Upper lobe of left lung (tissue), 6 donors: ENCODE results near the gene ZNF423. TPM values are rescaled to one million over a fixed set of nuclear protein-coding genes. Genes with fewer than 3 reads are reported as not detected.

Source experiments
- ATAC-seq, 2 donors: fragments of 200-7000 bp; cut with Tn5 transposase; one replicate each; pipeline ENCODE4 v1.9.1; 2022; ENCODE audit warnings: mild to moderate bottlenecking in 2 of 2, moderate library complexity in 2 of 2; ENCODE audit not compliant: low FRiP score in 2 of 2
- DNase-seq, 2 donors: peaks; one replicate each; pipeline ENCODE4 v3.0.0-alpha.2; 2019 to 2020
- H3K27ac ChIP-seq, 4 donors: fragments of 200-600 bp; sonication (generic); one replicate each; pipeline ENCODE4 v1.5.1; 2016 to 2019
- H3K27me3 ChIP-seq, 4 donors: fragments of 200-600 bp; sonication (generic); one replicate each; pipeline ENCODE4 v1.5.1; 2017 to 2019
- H3K36me3 ChIP-seq, 4 donors: fragments of 200-600 bp; sonication (generic); one replicate each; pipeline ENCODE4 v1.5.1; 2016 to 2019
- H3K4me1 ChIP-seq, 4 donors: fragments of 200-600 bp; sonication (generic); one replicate each; pipeline ENCODE4 v1.5.1; 2018 to 2019
- H3K4me3 ChIP-seq, 4 donors: fragments of 200-600 bp; sonication (generic); one replicate each; pipeline ENCODE4 v1.5.1; 2017 to 2019; ENCODE audit warnings: mild to moderate bottlenecking in 2 of 4, moderate library complexity in 1 of 4
- H3K9me3 ChIP-seq, 4 donors: fragments of 200-600 bp; sonication (generic); one replicate each; pipeline ENCODE4 v1.5.1; 2018 to 2019
- CTCF ChIP-seq, 6 experiments: fragments of 450-650 bp in 4 of 6; fragments of 200-600 bp in 2 of 6; sonication (generic) in 2 of 6; IDR thresholded peaks; one replicate each; pipeline ENCODE4 v1.5.1; 2016 to 2019; ENCODE audit warnings: antibody characterized with exemption in 6 of 6
- EP300 ChIP-seq, 4 donors: sonication (generic); formaldehyde crosslinking; IDR thresholded peaks; one replicate each; pipeline ENCODE4 v1.5.1; 2017; ENCODE audit warnings: antibody characterized with exemption in 4 of 4, control low read depth in 2 of 4
- POLR2A ChIP-seq, 4 donors: fragments of 450-650 bp; IDR thresholded peaks; one replicate each; pipeline ENCODE4 v1.5.1; 2016 to 2017; ENCODE audit warnings: antibody characterized with exemption in 4 of 4, mild to moderate bottlenecking in 2 of 4
- POLR2AphosphoS5 ChIP-seq, 2 donors: sonication (generic); formaldehyde crosslinking; IDR thresholded peaks; one replicate each; pipeline ENCODE4 v1.5.1; 2017; ENCODE audit warnings: antibody characterized with exemption in 2 of 2
- WGBS, 2 donors: methylation state at CpG; one replicate each; pipeline ENCODE4 v1.1.5; 2017 to 2018; 5-methylcytosine and 5-hydroxymethylcytosine counted together
- total RNA-seq, 6 donors: library from RNA; depleted of rRNA in 4 of 6; stranded (reverse); fragments of >200 nt in 4 of 6; gene quantifications; one replicate each; pipeline versions ENCODE4 v1.1.0 to v1.2.1, GENCODE V29; 2016 to 2021
- donor health status: DM: no; HTN: no; CAD: no; lungs with moderate emphysema.
- donor health status: DM: no; HTN: yes; CAD: no; lungs with severe emphysema.

ZNF423 gene
- total RNA-seq, 6 donors from 2014 or later = 4.1 to 11.4 (median 6.7) TPM

- H3K4me3 ChIP-seq = no peak overlapping the region
- no peaks in the 10 kb centered on the region for H3K4me1 ChIP-seq
- TF ChIP-seq EP300 (IDR thresholded peaks at IDR 0.05) = no peak
- no peak for TF ChIP-seq POLR2AphosphoS5 (IDR thresholded peaks at IDR 0.05)
- no peak for TF ChIP-seq POLR2A (IDR thresholded peaks at IDR 0.05)
- TF ChIP-seq CTCF (IDR thresholded peaks at IDR 0.05) = no peak
- H3K9me3 ChIP-seq = no peaks in the 10 kb centered on the region
- ATAC-seq (no peak), DNase-seq (peak in 1 of 2 donors; percentile 12)
- no peaks in the 10 kb centered on the region for H3K36me3 ChIP-seq
- WGBS, 2 donors = 63 to 70% methylated on average over 15 to 17 of the region's 17 CpGs
- no peak overlapping the region for H3K27ac ChIP-seq
- no peaks in the 10 kb centered on the region for H3K27me3 ChIP-seq
Observed at GRCh38 chr16:49503256-49504022, 352.5 kb downstream of the ZNF423 start.

- Histone ChIP-seq H3K27me3 (no peaks in the 10 kb centered on the region), H3K27ac (no peak overlapping the region), H3K9me3 (no peaks in the 10 kb centered on the region), H3K36me3 (no peaks in the 10 kb centered on the region), H3K4me1 (no peaks in the 10 kb centered on the region), H3K4me3 (no peak overlapping the region)
- WGBS, 2 donors = 89 to 91% methylated on average over 10 to 12 of the region's 13 CpGs
- no peak for TF ChIP-seq EP300 (IDR thresholded peaks at IDR 0.05)
- TF ChIP-seq POLR2A (IDR thresholded peaks at IDR 0.05) = no peak
- TF ChIP-seq CTCF (IDR thresholded peaks at IDR 0.05) = no peak
- TF ChIP-seq POLR2AphosphoS5 (IDR thresholded peaks at IDR 0.05) = no peak
- ATAC-seq (no peak), DNase-seq (peak in 1 of 2 donors; percentile 8)
Observed at GRCh38 chr16:49502136-49502881, 353.6 kb downstream of the ZNF423 start.

- WGBS, 2 donors = 87 to 94% methylated on average over 6 to 7 of the region's 7 CpGs
- peak in 1 of 2 donors; percentile 11 for DNase-seq
Observed at GRCh38 chr16:49499869-49500610, 355.9 kb downstream of the ZNF423 start.

GRCh38 chr16:49499414-49499785 lies 356.5 kb downstream of the ZNF423 start:
- DNase-seq = peak in 1 of 2 donors; percentile 14
- Histone ChIP-seq H3K9me3 (no peaks in the 10 kb centered on the region), H3K27me3 (no peaks in the 10 kb centered on the region), H3K4me1 (no peaks in the 10 kb centered on the region), H3K36me3 (no peaks in the 10 kb centered on the region), H3K27ac (no peak overlapping the region), H3K4me3 (no peak overlapping the region)
- no peak for TF ChIP-seq POLR2A (IDR thresholded peaks at IDR 0.05)
- no peak for TF ChIP-seq CTCF (IDR thresholded peaks at IDR 0.05)
- no peak for TF ChIP-seq EP300 (IDR thresholded peaks at IDR 0.05)
- no peak for TF ChIP-seq POLR2AphosphoS5 (IDR thresholded peaks at IDR 0.05)
- ATAC-seq = no peak
- 89 to 93% methylated on average over 8 to 10 of the region's 10 CpGs for WGBS, 2 donors

More at GRCh38 chr16:49499869-49500610, 355.9 kb downstream of the ZNF423 start:
- Histone ChIP-seq H3K27me3 (no peaks in the 10 kb centered on the region), H3K36me3 (no peaks in the 10 kb centered on the region), H3K4me3 (no peak overlapping the region), H3K4me1 (no peaks in the 10 kb centered on the region), H3K27ac (no peak overlapping the region), H3K9me3 (no peaks in the 10 kb centered on the region)
- no peak for ATAC-seq
- TF ChIP-seq CTCF (IDR thresholded peaks at IDR 0.05) (no peak), POLR2A (IDR thresholded peaks at IDR 0.05) (no peak), POLR2AphosphoS5 (IDR thresholded peaks at IDR 0.05) (no peak), EP300 (IDR thresholded peaks at IDR 0.05) (no peak)
